Stimulated activated CD8-positive, alpha-beta memory T cell treated with anti-CD3 and anti-CD28 coated beads, Interleukin-12 subunit alpha, Interleukin-12 subunit beta, amount 100 ng/mL, for 24 hours (primary cell): Measurements from ENCODE around the gene GVQW3.

Source experiments
- DNase-seq: peaks from one replicate; pipeline ENCODE4 v3.0.0-alpha.2; 2020; ENCODE audit errors: extremely low read depth

The GVQW3 gene

DNA sequence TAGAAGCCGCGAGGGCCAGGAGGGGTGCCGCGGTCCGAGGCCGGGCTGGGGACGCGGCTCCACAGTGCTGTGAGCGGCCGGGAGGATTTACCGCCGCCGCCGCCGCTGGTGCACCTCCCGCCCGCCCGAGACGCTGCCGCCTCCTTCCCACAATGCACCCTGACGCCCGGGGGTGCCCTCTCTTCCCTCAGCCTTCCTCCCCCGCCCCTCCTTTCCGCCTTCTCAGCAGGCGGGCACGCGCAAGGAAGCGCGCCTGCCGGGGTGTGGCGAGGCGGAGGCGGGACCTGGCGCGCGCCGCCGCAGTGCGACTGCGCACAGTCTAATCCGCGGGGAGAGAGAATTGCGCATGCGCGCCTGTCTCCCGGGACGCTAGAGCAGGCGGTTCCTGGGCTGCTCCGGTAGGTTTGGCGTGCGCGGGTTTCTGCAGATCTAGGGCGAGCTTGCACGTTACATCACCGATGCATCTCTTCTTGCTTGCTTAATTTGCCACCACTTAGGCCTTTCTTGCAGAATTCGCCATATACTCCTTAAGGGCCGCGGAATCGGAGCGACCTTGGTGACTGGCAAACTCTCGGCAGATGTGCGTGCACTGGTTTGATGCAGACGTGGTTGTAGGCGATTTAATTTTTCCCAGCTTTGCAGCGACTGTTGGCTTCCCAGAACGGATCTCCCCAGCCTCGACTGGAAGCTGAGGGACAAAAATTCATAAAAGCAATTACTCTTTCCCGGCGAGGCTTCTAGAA, at the start of gene GVQW3, which contains the start of gene THAP12:
TSS of gene GVQW3 (plus strand) at position 347 of the 743 bp plus-strand sequence. CDS start 506 bp downstream, outside the sequence.
TSS of gene THAP12 (minus strand) at position 156 of the 743 bp plus-strand sequence. CDS start 296 bp downstream, outside the sequence.
- peak; percentile 85 for DNase-seq

- DNase-seq, result no peak
Observed at GRCh38 chr11:76334826-76335389, 46.2 kb upstream of the GVQW3 start.

- DNase-seq, result no peak
Observed at GRCh38 chr11:76335842-76336241, 45.3 kb upstream of the GVQW3 start.

DNA sequence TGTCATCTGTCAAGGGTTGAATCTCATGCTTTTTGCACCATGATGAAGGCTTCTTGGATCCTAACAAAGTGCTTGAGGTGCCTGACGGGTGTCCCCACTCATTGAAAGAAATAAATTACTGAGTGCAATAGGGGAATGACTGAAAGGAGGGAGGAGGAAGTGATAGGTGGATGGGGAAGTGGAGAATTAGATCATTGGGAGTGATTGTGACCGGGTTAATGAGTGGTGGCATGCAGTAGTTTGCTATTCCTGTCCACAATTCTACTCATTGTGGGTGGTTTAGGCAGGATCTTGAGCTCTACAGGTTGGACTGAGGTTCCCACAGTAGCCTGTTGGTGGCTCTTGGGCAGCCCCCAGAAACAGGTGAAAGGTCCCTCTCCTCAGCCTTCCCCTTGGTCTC, 44.5 kb upstream of the GVQW3 start:
- DNase-seq, result no peak

GRCh38 chr11:76337469-76337868, 43.7 kb upstream of the GVQW3 start:
- DNase-seq, result no peak

GRCh38 chr11:76337923-76338322, 43.2 kb upstream of the GVQW3 start:
- DNase-seq, result no peak

- no peak for DNase-seq
Observed at GRCh38 chr11:76339221-76339620, 41.9 kb upstream of the GVQW3 start.

- DNase-seq, result no peak
Observed at GRCh38 chr11:76347466-76347865, 33.7 kb upstream of the GVQW3 start.

GRCh38 chr11:76348348-76348747, 32.8 kb upstream of the GVQW3 start:
- DNase-seq, result no peak

DNA sequence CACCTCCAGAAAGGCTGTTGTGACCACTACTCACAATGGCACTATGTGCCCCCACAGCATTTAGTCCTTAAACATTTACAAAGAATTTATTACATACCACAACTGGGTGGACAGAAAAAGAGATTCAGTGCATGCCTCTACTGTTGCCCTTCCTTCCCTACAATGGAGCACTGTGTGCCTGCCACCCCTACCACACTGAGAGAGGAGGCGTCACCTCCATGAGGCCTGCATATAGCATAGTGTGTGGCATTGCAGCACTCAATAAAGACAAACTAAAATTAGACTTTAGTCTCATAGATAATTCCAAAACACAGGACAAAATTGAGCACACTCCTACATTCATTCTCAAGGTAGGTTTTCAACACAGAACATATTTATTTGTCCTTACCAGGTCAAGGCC, 26.0 kb upstream of the GVQW3 start:
- no peak for DNase-seq

GRCh38 chr11:76361374-76361773, 19.7 kb upstream of the GVQW3 start:
- no peak for DNase-seq

GRCh38 chr11:76361776-76362175, 19.3 kb upstream of the GVQW3 start:
- DNase-seq, result no peak

- DNase-seq, result no peak
Observed at GRCh38 chr11:76362716-76363115, 18.4 kb upstream of the GVQW3 start.

DNA sequence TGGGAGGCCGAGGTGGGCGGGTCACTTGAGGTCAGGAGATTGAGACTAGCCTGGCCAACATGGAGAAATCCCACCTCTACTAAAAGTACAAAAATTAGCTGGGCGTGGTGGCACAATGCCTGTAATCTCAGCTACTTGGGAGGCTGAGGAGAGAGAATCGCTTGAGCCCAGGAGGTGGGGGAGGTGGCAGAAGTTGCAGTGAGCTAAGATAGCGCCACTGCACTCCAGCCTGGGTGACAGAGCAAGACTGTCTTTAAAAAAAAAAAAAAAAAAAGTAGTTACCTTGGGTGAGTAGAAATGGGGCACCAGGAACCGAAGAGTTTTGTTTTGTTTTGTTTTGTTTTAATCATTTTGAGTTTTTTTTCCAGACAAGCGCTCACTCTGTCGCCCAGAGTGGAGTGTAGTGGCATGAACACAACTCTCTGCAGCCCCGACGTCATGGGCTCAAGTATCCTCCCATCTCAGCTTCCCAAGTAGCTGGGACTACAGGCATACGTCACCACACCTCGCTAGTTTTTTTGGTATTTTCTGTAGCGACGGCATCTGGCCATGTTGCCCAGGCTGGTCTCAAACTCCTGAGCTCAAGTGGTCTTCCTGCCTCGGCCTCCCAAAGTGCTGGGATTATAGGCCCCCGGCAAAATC, 16.0 kb upstream of the GVQW3 start:
- no peak for DNase-seq

- DNase-seq, result no peak
Observed at GRCh38 chr11:76368490-76368889, 12.6 kb upstream of the GVQW3 start.

GRCh38 chr11:76369406-76369805, 11.7 kb upstream of the GVQW3 start:
- DNase-seq, result no peak

DNA sequence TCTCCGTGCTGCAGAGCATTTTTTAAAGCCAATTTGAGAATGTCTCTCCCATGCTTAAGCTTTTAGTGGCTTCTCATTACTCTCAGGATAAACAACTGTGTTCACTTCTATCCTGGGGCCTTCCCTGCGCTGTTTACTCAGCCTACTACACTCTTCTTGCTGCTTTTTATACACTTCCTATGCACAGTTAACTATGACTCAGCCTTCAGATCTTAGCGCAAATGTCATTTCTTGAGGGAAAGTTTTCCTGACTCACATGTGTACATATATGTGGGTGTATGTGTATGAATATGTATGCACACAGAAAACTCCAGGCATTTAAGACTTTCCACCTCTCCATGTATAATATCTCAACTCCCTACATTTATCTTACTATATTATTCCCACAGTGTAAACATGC, 10.0 kb upstream of the GVQW3 start:
- no peak for DNase-seq

- DNase-seq, result no peak
Observed at GRCh38 chr11:76376746-76377558, 4.2 kb upstream of the GVQW3 start.

DNA sequence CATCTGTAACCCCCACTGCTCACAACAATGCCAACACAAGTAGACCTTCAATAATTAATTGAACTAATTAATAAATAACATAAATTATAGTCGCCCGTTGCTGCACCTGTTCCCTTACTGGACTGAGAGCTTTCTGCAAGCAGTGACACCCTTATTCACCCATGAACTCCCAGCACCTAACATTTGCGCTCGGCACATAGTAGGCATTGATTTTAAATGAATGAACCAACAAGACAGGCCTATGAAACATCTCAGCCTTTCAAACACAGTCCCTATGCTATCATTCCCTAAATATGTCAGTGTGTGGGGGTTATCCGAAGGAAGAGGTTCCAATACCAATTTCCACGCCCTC, 1.3 kb upstream of the GVQW3 start:
- no peak for DNase-seq

DNA sequence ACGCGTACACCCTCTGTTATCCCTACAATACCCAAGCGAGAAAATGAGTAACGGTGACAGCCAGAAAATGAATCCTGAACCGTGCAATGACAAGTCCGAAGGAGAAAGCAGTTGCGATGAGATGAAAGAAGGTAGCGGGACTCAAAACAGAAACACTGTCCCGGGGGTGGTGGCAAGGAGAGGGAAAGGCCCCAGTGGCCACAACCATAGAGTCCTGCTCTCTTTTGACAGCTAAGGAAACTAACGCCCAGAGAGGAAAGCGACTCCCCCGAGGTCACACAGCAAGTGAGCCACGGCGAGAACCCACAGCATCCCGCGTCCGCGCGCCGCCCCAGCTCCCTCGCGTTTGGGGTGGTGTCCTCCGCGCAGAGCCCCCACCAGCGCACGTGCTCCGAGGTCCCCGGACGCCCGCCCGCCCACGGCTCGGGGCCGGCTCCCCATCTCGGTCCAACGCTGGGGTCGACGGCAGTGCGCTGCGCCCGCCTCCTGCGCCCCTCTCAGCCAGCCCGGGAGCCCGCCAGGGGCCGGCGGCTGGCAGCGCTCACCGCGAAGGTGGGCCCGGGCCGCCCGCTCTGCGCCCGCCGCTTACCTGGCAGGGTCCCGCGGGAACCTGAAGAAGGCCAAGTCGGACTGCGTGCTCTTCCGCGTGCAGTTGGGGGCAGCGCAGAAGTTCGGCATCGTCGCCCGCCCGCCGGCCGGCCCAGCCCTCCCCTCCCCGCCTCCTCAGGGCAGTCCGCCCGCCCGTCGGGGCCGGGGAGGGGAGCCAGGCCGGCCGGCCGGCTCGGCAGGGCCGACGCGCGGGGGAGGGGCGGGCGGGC, 755 bp upstream of the GVQW3 start:
- peak; percentile 25 for DNase-seq

- DNase-seq, result no peak
Observed at GRCh38 chr11:76382209-76382608, 1.1 kb downstream of the GVQW3 start.
